HepG2 (cell line): ENCODE data around the gene MARCHF9. TPM values are rescaled to one million over a fixed set of nuclear protein-coding genes. Genes with fewer than 3 reads are reported as not detected.

Source experiments
- ARID4A ChIP-seq: sonication (generic); formaldehyde crosslinking; IDR thresholded peaks from 2 replicates; pipeline ENCODE4 v1.5.0; 2020; ENCODE audit warnings: mild to moderate bottlenecking, missing genetic modification reagents, borderline replicate concordance
- DRAP1 ChIP-seq: IDR thresholded peaks from 2 replicates; pipeline ENCODE4 v1.6.1; 2016; ENCODE audit warnings: missing genetic modification reagents, missing compliant biosample characterization
- FOXA1 ChIP-seq, 2 experiments: fragments of 450-650 bp in 1 of 2; sonication (generic) in 1 of 2; formaldehyde crosslinking in 1 of 2; IDR thresholded peaks; 2 replicates each; pipeline versions ENCODE4 v1.4.0 to v1.6.1; 2016 to 2020; ENCODE audit warnings: missing genetic modification reagents in 1 of 2
- GATAD1 ChIP-seq: IDR thresholded peaks from 2 replicates; pipeline ENCODE4 v1.6.1; 2016; ENCODE audit warnings: missing genetic modification reagents, missing compliant biosample characterization
- JARID2 ChIP-seq: sonication (generic); formaldehyde crosslinking; IDR thresholded peaks from 2 replicates; pipeline ENCODE4 v1.8.1; 2023; ENCODE audit warnings: missing genetic modification reagents, inconsistent platforms; ENCODE audit not compliant: insufficient replicate concordance
- POLR2AphosphoS5 ChIP-seq: IDR thresholded peaks from 2 replicates; pipeline ENCODE4 v1.6.1; 2012; ENCODE audit warnings: low read depth, low read length
- PPARG ChIP-seq: conservative IDR thresholded peaks from 2 replicates; pipeline ENCODE4 v1.6.1; 2016; ENCODE audit warnings: missing biosample characterization, missing genetic modification reagents
- REXO4 ChIP-seq: sonication (generic); formaldehyde crosslinking; IDR thresholded peaks from 2 replicates; pipeline ENCODE4 v1.8.0; 2022; ENCODE audit warnings: missing genetic modification reagents, mild to moderate bottlenecking, borderline replicate concordance
- RXRA ChIP-seq: sonication (generic); formaldehyde crosslinking; IDR thresholded peaks from 2 replicates; pipeline ENCODE4 v1.5.1; 2020; ENCODE audit warnings: missing genetic modification reagents
- SETDB1 ChIP-seq: sonication (generic); formaldehyde crosslinking; IDR thresholded peaks from 2 replicates; pipeline ENCODE4 v1.5.1; 2020; ENCODE audit warnings: missing genetic modification reagents, mild to moderate bottlenecking, borderline replicate concordance
- SRSF9 ChIP-seq: fragments of 200-400 bp; formaldehyde crosslinking; IDR thresholded peaks from 2 replicates; pipeline ENCODE4 v1.6.1; 2018; ENCODE audit warnings: borderline replicate concordance, mild to moderate bottlenecking, low read depth, low read length; ENCODE audit not compliant: insufficient read depth, poor library complexity, severe bottlenecking
- ZNF317 ChIP-seq: sonication (generic); formaldehyde crosslinking; IDR thresholded peaks from 2 replicates; pipeline ENCODE4 v1.5.0; 2020; ENCODE audit warnings: mild to moderate bottlenecking, missing genetic modification reagents
- ZNF337 ChIP-seq: sonication (generic); formaldehyde crosslinking; IDR thresholded peaks from 2 replicates; pipeline ENCODE4 v1.5.1; 2020; ENCODE audit warnings: missing genetic modification reagents, low read depth, mild to moderate bottlenecking, borderline replicate concordance
- ZNF83 ChIP-seq: sonication (generic); formaldehyde crosslinking; IDR thresholded peaks from 2 replicates; pipeline ENCODE4 v1.4.0; 2020; ENCODE audit warnings: missing genetic modification reagents, mild to moderate bottlenecking, borderline replicate concordance
- polyA plus RNA-seq, 8 experiments: library from polyadenylated mRNA; depleted of rRNA in 3 of 8; stranded (reverse) in 7 of 8; unstranded in 1 of 8; fragments of >200 nt; fragmentation: Illumina TruSeq in 4 of 8; extraction: Trizol in 4 of 8; gene quantifications; 2 replicates each; pipeline versions ENCODE4 v1.2.1 to v1.2.3, GENCODE V29; 2011 to 2016; ENCODE audit warnings: low read depth in 4 of 8, missing spikeins in 1 of 8, mixed read lengths in 1 of 8; ENCODE audit not compliant: insufficient read depth in 1 of 8
- total RNA-seq, 5 experiments: library from RNA; depleted of rRNA; stranded (reverse); fragments of >200 nt; fragmentation: Illumina TruSeq; extraction: Trizol; gene quantifications; 2 replicates each; pipeline ENCODE4 v1.2.3, GENCODE V29; 2016; ENCODE audit warnings: low read depth in 1 of 5
- TF ChIP-seq, protein P1 (sequence below): sonication (generic); formaldehyde crosslinking; IDR thresholded peaks from 2 replicates; pipeline ENCODE4 v1.4.0; 2020; ENCODE audit warnings: mild to moderate bottlenecking, missing genetic modification reagents, borderline replicate concordance
- TF ChIP-seq, protein P2 (sequence below): IDR thresholded peaks from 2 replicates; pipeline ENCODE4 v1.6.1; 2016; ENCODE audit warnings: mild to moderate bottlenecking

Gene MARCHF9
- total and polyA plus RNA-seq, 2 of the 13 experiments (the other 11 are each of a cell fraction or from before 2014, with no cell fraction given) = 5.7 to 9.6 TPM

DNA sequence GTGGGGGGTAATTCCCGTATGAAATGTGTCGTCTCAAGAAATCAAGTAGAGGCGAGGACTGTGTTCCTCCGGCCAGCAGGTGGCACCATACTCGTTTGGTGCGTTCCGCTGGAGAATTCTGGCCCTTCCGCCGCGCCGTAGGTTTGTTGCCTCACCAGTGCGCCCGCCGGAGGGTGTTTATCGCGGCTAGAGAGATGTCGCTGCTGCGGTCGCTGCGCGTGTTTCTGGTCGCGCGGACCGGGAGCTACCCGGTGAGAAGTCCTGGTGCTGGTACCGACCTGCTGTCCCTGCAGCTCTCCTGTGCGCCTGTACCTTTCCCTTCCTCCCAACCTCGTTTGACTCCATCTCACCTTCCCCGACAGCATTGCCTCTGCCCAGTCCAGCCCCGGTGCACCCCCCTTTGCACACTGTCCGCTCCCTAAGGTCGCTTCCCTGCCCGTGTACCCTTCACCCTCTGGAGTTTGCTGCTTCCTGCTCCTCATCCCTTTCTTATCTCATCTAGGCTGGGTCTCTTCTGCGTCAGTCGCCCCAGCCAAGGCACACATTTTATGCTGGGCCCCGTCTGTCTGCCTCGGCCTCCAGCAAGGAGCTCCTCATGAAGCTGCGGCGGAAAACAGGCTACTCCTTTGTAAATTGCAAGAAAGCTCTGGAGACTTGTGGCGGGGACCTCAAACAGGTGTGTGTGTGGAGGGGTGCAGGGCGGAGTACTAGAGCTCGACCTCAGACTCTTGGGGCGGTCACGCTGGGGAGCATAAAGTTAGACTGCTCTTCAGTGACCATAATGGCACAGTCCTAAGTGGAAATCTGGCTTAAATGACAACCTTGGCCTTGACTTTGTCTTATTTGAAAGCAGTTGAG is 27.9 kb downstream of the MARCHF9 start, which contains the start of gene TSFM (continued):
- TF ChIP-seq ARID4A (CRISPR knock-in tag) (peak; percentile 98), SRSF9 (no peak), FOXA1 (IDR thresholded peaks at IDR 0.05) (no peak), FOXA1 (CRISPR knock-in tag; IDR thresholded peaks at IDR 0.05) (peak; percentile 76), JARID2 (CRISPR knock-in tag) (no peak), REXO4 (CRISPR knock-in tag) (0 out of 2 replicates have a peak, but pooled peaks have one; percentile 23), RXRA (peak; percentile 69), DRAP1 (CRISPR knock-in tag) (peak; percentile 64), ZNF317 (peak; percentile 84; the same call in 1 of the 2 replicates), SETDB1 (CRISPR knock-in tag) (no peak), POLR2AphosphoS5 (peak; percentile 85), ZNF83 (CRISPR knock-in tag) (peak; percentile 86; the same call in 1 of the 2 replicates), ZNF337 (no peak), GATAD1 (peak; percentile 99), PPARG (CRISPR knock-in tag) (peak; percentile 49; the same call in 1 of the 2 replicates)
- TF ChIP-seq, protein P1, sequence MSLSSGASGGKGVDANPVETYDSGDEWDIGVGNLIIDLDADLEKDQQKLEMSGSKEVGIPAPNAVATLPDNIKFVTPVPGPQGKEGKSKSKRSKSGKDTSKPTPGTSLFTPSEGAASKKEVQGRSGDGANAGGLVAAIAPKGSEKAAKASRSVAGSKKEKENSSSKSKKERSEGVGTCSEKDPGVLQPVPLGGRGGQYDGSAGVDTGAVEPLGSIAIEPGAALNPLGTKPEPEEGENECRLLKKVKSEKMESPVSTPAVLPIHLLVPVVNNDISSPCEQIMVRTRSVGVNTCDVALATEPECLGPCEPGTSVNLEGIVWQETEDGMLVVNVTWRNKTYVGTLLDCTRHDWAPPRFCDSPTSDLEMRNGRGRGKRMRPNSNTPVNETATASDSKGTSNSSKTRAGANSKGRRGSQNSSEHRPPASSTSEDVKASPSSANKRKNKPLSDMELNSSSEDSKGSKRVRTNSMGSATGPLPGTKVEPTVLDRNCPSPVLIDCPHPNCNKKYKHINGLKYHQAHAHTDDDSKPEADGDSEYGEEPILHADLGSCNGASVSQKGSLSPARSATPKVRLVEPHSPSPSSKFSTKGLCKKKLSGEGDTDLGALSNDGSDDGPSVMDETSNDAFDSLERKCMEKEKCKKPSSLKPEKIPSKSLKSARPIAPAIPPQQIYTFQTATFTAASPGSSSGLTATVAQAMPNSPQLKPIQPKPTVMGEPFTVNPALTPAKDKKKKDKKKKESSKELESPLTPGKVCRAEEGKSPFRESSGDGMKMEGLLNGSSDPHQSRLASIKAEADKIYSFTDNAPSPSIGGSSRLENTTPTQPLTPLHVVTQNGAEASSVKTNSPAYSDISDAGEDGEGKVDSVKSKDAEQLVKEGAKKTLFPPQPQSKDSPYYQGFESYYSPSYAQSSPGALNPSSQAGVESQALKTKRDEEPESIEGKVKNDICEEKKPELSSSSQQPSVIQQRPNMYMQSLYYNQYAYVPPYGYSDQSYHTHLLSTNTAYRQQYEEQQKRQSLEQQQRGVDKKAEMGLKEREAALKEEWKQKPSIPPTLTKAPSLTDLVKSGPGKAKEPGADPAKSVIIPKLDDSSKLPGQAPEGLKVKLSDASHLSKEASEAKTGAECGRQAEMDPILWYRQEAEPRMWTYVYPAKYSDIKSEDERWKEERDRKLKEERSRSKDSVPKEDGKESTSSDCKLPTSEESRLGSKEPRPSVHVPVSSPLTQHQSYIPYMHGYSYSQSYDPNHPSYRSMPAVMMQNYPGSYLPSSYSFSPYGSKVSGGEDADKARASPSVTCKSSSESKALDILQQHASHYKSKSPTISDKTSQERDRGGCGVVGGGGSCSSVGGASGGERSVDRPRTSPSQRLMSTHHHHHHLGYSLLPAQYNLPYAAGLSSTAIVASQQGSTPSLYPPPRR (CRISPR knock-in tag) = peak; percentile 40; the same call in 1 of the 2 replicates
- TF ChIP-seq, protein P2, sequence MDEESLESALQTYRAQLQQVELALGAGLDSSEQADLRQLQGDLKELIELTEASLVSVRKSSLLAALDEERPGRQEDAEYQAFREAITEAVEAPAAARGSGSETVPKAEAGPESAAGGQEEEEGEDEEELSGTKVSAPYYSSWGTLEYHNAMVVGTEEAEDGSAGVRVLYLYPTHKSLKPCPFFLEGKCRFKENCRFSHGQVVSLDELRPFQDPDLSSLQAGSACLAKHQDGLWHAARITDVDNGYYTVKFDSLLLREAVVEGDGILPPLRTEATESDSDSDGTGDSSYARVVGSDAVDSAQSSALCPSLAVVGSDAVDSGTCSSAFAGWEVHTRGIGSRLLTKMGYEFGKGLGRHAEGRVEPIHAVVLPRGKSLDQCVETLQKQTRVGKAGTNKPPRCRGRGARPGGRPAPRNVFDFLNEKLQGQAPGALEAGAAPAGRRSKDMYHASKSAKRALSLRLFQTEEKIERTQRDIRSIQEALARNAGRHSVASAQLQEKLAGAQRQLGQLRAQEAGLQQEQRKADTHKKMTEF = peak; percentile 96
